ENCODE measurements around the gene ANKH. TPM values are rescaled to one million over a fixed set of nuclear protein-coding genes. Genes with fewer than 3 reads are reported as not detected.

ANKH gene
- total and polyA plus RNA-seq, 4 donors = 10.8 to 46.7 (median 17.2) TPM

DNA sequence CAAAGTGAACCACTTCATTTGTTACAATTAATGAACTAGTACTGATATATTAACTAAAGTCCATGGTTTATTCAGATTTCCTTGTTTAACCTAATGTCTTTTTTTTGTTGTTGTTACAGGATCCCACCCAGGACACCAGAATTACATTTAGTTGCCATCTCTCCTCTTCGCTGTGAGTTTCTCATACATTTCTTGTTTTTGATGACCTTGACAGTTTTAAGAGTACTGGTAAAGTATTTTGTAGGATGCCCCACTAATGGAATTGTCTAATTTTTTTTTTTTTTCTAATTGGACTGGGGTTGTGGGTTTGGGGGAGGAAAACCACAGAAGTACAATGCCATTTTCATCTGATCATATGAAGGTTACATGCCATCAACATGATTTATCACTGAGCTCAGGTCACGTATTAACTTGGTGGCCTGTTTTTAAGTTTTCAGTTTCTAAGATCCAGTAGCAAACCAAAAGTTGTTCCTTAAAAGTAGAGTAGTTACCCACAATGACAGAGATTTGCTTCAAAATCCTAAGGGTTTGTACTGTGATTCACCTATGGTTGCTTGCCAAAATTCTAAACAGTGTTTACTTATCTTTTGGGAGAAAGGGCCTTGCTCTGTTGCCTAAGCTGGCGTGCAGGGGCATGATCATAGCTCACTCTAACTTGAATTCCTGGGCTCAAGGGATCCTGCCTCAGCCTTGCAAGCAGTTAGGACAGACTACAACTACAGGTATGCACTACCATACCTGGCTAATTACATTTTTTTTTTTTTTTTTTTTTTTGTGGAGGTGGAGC, 211.6 kb downstream of the ANKH start:
- TF ChIP-seq CTCF (IDR thresholded peaks at IDR 0.05; ENCODE audit: control extremely low read depth, extremely low read depth) = no peak
- ATAC-seq (ENCODE audit: insufficient read depth, low FRiP score) = no peak

DNA sequence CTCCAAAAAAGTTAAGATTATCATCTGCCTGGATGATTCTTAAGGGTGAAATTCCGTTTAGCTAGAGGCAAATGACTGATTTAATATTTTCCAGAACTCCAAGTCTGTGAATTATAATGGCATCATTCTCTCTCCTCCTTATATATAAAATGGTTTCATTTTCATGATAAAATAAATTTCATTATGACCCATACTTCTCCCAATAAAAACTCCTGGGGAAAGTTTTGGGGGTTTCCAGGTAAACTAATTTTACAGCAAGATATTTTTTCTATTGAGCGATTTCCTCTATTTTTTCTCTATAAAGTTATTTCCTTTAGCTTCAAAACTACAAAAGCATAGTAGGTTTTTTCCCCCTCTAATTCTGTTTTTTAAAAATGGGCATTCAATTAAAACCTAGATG, 214.7 kb downstream of the ANKH start:
- TF ChIP-seq CTCF (IDR thresholded peaks at IDR 0.05; ENCODE audit: control extremely low read depth, extremely low read depth) = no peak
- no peaks in the 10 kb centered on the region for H3K36me3 ChIP-seq (ENCODE audit: control insufficient read depth in 4 of 4, insufficient read depth in 4 of 4, low read length in 4 of 4)
- no peaks in the 10 kb centered on the region for H3K4me1 ChIP-seq (ENCODE audit: control insufficient read depth in 5 of 5, insufficient read depth in 5 of 5, low read length in 5 of 5)
- H3K9me3 ChIP-seq (ENCODE audit: control insufficient read depth in 4 of 4, insufficient read depth in 3 of 4, low read length in 3 of 4) = no peaks in the 10 kb centered on the region
- ATAC-seq (ENCODE audit: insufficient read depth, low FRiP score) (no peak), DNase-seq (no peak)
- H3K27me3 ChIP-seq (ENCODE audit: control insufficient read depth in 3 of 3, insufficient read depth in 3 of 3, low read length in 2 of 3) = no peaks in the 10 kb centered on the region
- 43 to 65% methylated on average over 2 of the region's 2 CpGs for WGBS, 2 donors
- H3K27ac ChIP-seq (ENCODE audit: low read depth in 1 of 2, low read length in 1 of 2) = no peak overlapping the region
- no peak overlapping the region for H3K4me3 ChIP-seq
- H3K9ac ChIP-seq (ENCODE audit: insufficient read depth in 1 of 2, low read length in 2 of 2) = no peak overlapping the region

More for the DNA sequence above, 211.6 kb downstream of the ANKH start:
- DNase-seq = no peak
- H3K9ac ChIP-seq (ENCODE audit: insufficient read depth in 1 of 2, low read length in 2 of 2) = no peak overlapping the region
- H3K9me3 ChIP-seq (ENCODE audit: control insufficient read depth in 4 of 4, insufficient read depth in 3 of 4, low read length in 3 of 4) = no peaks in the 10 kb centered on the region
- 92 to 94% methylated on average over 3 of the region's 3 CpGs for WGBS, 2 donors
- H3K4me1 ChIP-seq (ENCODE audit: control insufficient read depth in 5 of 5, insufficient read depth in 5 of 5, low read length in 5 of 5) = peaks cover 0 to 8% (median 0%) of the 10 kb centered on the region in 5 donors
- no peak overlapping the region for H3K27ac ChIP-seq (ENCODE audit: low read depth in 1 of 2, low read length in 1 of 2)
- peaks cover 0 to 2% (median 0%) of the 10 kb centered on the region in 4 donors for H3K36me3 ChIP-seq (ENCODE audit: control insufficient read depth in 4 of 4, insufficient read depth in 4 of 4, low read length in 4 of 4)
- H3K4me3 ChIP-seq = no peak overlapping the region
- H3K27me3 ChIP-seq (ENCODE audit: control insufficient read depth in 3 of 3, insufficient read depth in 3 of 3, low read length in 2 of 3) = no peaks in the 10 kb centered on the region

- no peaks in the 10 kb centered on the region for H3K9me3 ChIP-seq (ENCODE audit: control insufficient read depth in 4 of 4, insufficient read depth in 3 of 4, low read length in 3 of 4)
- H3K27me3 ChIP-seq (ENCODE audit: control insufficient read depth in 3 of 3, insufficient read depth in 3 of 3, low read length in 2 of 3) = peaks cover 0 to 1% (median 0%) of the 10 kb centered on the region in 3 donors
- DNase-seq (no peak), ATAC-seq (ENCODE audit: insufficient read depth, low FRiP score) (no peak)
- no peak overlapping the region for H3K9ac ChIP-seq (ENCODE audit: insufficient read depth in 1 of 2, low read length in 2 of 2)
- H3K4me3 ChIP-seq = no peak overlapping the region
- H3K27ac ChIP-seq (ENCODE audit: low read depth in 1 of 2, low read length in 1 of 2) = no peak overlapping the region
- no peaks in the 10 kb centered on the region for H3K4me1 ChIP-seq (ENCODE audit: control insufficient read depth in 5 of 5, insufficient read depth in 5 of 5, low read length in 5 of 5)
- no peaks in the 10 kb centered on the region for H3K36me3 ChIP-seq (ENCODE audit: control insufficient read depth in 4 of 4, insufficient read depth in 4 of 4, low read length in 4 of 4)
- WGBS, 2 donors = 47 to 60% methylated on average over 4 of the region's 4 CpGs
- no peak for TF ChIP-seq CTCF (IDR thresholded peaks at IDR 0.05; ENCODE audit: control extremely low read depth, extremely low read depth)
Observed at GRCh38 chr5:14655146-14655741, 216.3 kb downstream of the ANKH start.

Small RNA genes lying within 50 kb of the gene (small RNA-seq; reads per million reads assigned to genes)
- gene HNRNPKP5 (ENCODE audit: low replicate concordance) (not detected), gene MIR4637 (ENCODE audit: low replicate concordance) (not detected)

Other genes starting within 250 kb of the ANKH start
- 10 to 100 TPM; 32.7 to 35.6 TPM for gene OTULIN, start 207.1 kb downstream of the ANKH start, total RNA-seq
- gene OTULIN, start 207.1 kb downstream of the ANKH start, polyA plus RNA-seq = 10 to 100 TPM in 1 of 2 donors, 1 to 10 TPM in 1; 7.5 to 11.1 TPM